ENCODE results near the gene IMPG1. TPM values are rescaled to one million over a fixed set of nuclear protein-coding genes. Genes with fewer than 3 reads are reported as not detected.

IMPG1 gene
- total and polyA plus RNA-seq, 2 of the 8 experiments (the other 6 are each of a cell fraction or from before 2014, with no cell fraction given), result 0.02 TPM; not detected in 1

- TF ChIP-seq KDM5A (IDR thresholded peaks at IDR 0.05; ENCODE audit: low read length), result no peak
- TF ChIP-seq PHF8 (conservative IDR thresholded peaks at IDR 0.05; ENCODE audit: low read depth, low read length), result no peak
- no peak for TF ChIP-seq BCL11A (IDR thresholded peaks at IDR 0.05; ENCODE audit: low read depth in 2 of 2, low read length in 2 of 2)
- TF ChIP-seq SP4 (IDR thresholded peaks at IDR 0.05; ENCODE audit: low read length), result no peak
- peak; percentile 78; the same call in 1 of the 2 replicates for TF ChIP-seq TCF12 (IDR thresholded peaks at IDR 0.05; ENCODE audit: low read depth, low read length)
- no peak for TF ChIP-seq YY1 (IDR thresholded peaks at IDR 0.05; ENCODE audit: low read depth, low read length)
- TF ChIP-seq CBX5 (IDR thresholded peaks at IDR 0.05; ENCODE audit: low read depth, low read length), result no peak
- TF ChIP-seq FOSL1 (IDR thresholded peaks at IDR 0.05; ENCODE audit: insufficient read depth, low read depth, low read length), result no peak
- TF ChIP-seq SP2 (IDR thresholded peaks at IDR 0.05; ENCODE audit: low read length), result no peak
- TF ChIP-seq NANOG (IDR thresholded peaks at IDR 0.05; ENCODE audit: insufficient read depth, low read depth, low read length, poor library complexity, severe bottlenecking), result peak; percentile 95
- no peak for TF ChIP-seq CBX8 (IDR thresholded peaks at IDR 0.05; ENCODE audit: borderline replicate concordance, low read depth, low read length)
- peak in 1 of 2 experiments; percentile 84; a peak in 1 of 3 replicates for TF ChIP-seq EP300 (IDR thresholded peaks at IDR 0.05; ENCODE audit: borderline replicate concordance in 1 of 2, low read depth in 2 of 2, low read length in 2 of 2)
These were observed 47.8 kb upstream of the IMPG1 start (continued) for GRCh38 chr6:76120302-76120701.
